Measurements from ENCODE around the gene ISL1. TPM values are rescaled to one million over a fixed set of nuclear protein-coding genes. Genes with fewer than 3 reads are reported as not detected.

The ISL1 gene
- total RNA-seq, 1 experiment from 2014 or later, result 1.2 TPM

- no peak for TF ChIP-seq CTCF (IDR thresholded peaks at IDR 0.05; ENCODE audit: unreplicated experiment)
- no TSS peak for BruUV-seq (replicated peaks)
- DNase-seq (ENCODE audit: unreplicated experiment), result no peak
Observed at GRCh38 chr5:51404255-51404654, 21.0 kb downstream of the ISL1 start.

GRCh38 chr5:51411921-51412325 lies 28.7 kb downstream of the ISL1 start:
- intact Hi-C loops (cut with micrococcal nuclease), result no loop called here
- no peak overlapping the region for H3K4me3 Mint-ChIP-seq (ENCODE audit: unreplicated experiment)
- no peaks in the 10 kb centered on the region for H3K27me3 Mint-ChIP-seq (ENCODE audit: insufficient read depth, unreplicated experiment)
- H3K9me3 Mint-ChIP-seq (ENCODE audit: unreplicated experiment), result no peaks in the 10 kb centered on the region
- ChIA-PET CTCF (interaction anchor here (0.5 to 1.0 kb wide), 6 partner anchors 22 to 449 kb away, joined by 3 to 5 read pairs (median 4); no protein-coding TSS in a partner anchor), POLR2A (interaction anchor here (0.6 kb wide), 1 partner anchor 10 kb away, joined by 3 read pairs; no protein-coding TSS in a partner anchor)
- no TSS peak for BruUV-seq (replicated peaks)
- H3K36me3 Mint-ChIP-seq (ENCODE audit: insufficient read depth, unreplicated experiment), result no peaks in the 10 kb centered on the region
- DNase-seq (ENCODE audit: unreplicated experiment), result no peak
- H3K27ac Mint-ChIP-seq (ENCODE audit: low read depth, unreplicated experiment), result no peak overlapping the region
- no peak for TF ChIP-seq CTCF (IDR thresholded peaks at IDR 0.05; ENCODE audit: unreplicated experiment)
- no peaks in the 10 kb centered on the region for H3K4me1 Mint-ChIP-seq (ENCODE audit: insufficient read depth, unreplicated experiment)

More at GRCh38 chr5:51404255-51404654, 21.0 kb downstream of the ISL1 start:
- Mint-ChIP-seq H3K4me3 (ENCODE audit: unreplicated experiment) (no peak overlapping the region), H3K36me3 (ENCODE audit: insufficient read depth, unreplicated experiment) (no peaks in the 10 kb centered on the region), H3K9me3 (ENCODE audit: unreplicated experiment) (no peaks in the 10 kb centered on the region), H3K27ac (ENCODE audit: low read depth, unreplicated experiment) (no peak overlapping the region), H3K27me3 (ENCODE audit: insufficient read depth, unreplicated experiment) (no peaks in the 10 kb centered on the region), H3K4me1 (ENCODE audit: insufficient read depth, unreplicated experiment) (peaks cover 6% of the 10 kb centered on the region)
- POLR2A ChIA-PET, result interaction anchor here (2.0 kb wide), 1 partner anchor 16 kb away, joined by 7 read pairs; no protein-coding TSS in a partner anchor
- CTCF ChIA-PET, result interaction anchor here (0.6 kb wide), 1 partner anchor 603 kb away, joined by 3 read pairs; no protein-coding TSS in a partner anchor
- intact Hi-C loops (cut with micrococcal nuclease), result no loop called here

- ChIA-PET CTCF (interaction anchor here (0.6 to 2.4 kb wide), 8 partner anchors 20 to 456 kb away, joined by 3 to 24 read pairs (median 4); partner anchors contain the start of gene ISL1), POLR2A (interaction anchor here (1.0 to 1.8 kb wide), 2 partner anchors 27 to 32 kb away, joined by 3 to 6 read pairs; partner anchors contain the start of gene ISL1)
- H3K9me3 Mint-ChIP-seq (ENCODE audit: unreplicated experiment), result no peaks in the 10 kb centered on the region
- H3K36me3 Mint-ChIP-seq (ENCODE audit: insufficient read depth, unreplicated experiment), result no peaks in the 10 kb centered on the region
- no peak overlapping the region for H3K27ac Mint-ChIP-seq (ENCODE audit: low read depth, unreplicated experiment)
- no TSS peak for BruUV-seq (replicated peaks)
- no peaks in the 10 kb centered on the region for H3K4me1 Mint-ChIP-seq (ENCODE audit: insufficient read depth, unreplicated experiment)
- H3K4me3 Mint-ChIP-seq (ENCODE audit: unreplicated experiment), result no peak overlapping the region
- intact Hi-C loops (cut with micrococcal nuclease), result no loop called here
- no peak for TF ChIP-seq CTCF (IDR thresholded peaks at IDR 0.05; ENCODE audit: unreplicated experiment)
- no peak for DNase-seq (ENCODE audit: unreplicated experiment)
- H3K27me3 Mint-ChIP-seq (ENCODE audit: insufficient read depth, unreplicated experiment), result peaks cover 18% of the 10 kb centered on the region
Observed at GRCh38 chr5:51414516-51414915, 31.3 kb downstream of the ISL1 start.

DNA sequence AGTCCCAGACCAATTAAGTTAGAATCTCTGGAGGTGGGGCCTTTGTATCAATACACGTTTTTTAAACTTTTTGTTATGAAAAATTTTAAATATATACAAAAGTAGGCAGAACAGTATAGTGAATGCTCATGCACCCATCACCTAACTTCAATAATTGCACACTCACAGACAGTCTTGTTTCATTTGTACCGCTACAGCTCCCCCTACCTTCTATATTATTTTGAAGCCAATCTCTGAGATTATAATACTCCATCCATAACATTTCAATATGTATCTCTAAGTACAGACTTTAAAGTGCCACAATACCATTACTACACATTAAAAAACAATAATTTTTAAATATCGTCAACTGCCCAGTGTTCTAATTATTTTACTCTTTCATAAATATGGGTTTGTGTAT lies 32.9 kb downstream of the ISL1 start:
- no TSS peak for BruUV-seq (replicated peaks)
- peak; percentile 6 for DNase-seq (ENCODE audit: unreplicated experiment)
- no peak overlapping the region for H3K4me3 Mint-ChIP-seq (ENCODE audit: unreplicated experiment)
- TF ChIP-seq CTCF (IDR thresholded peaks at IDR 0.05; ENCODE audit: unreplicated experiment), result peak; percentile 36
- no peak overlapping the region for H3K27ac Mint-ChIP-seq (ENCODE audit: low read depth, unreplicated experiment)
- no peaks in the 10 kb centered on the region for H3K9me3 Mint-ChIP-seq (ENCODE audit: unreplicated experiment)
- no peaks in the 10 kb centered on the region for H3K36me3 Mint-ChIP-seq (ENCODE audit: insufficient read depth, unreplicated experiment)
- ChIA-PET CTCF (no interaction called here), POLR2A (interaction anchor here (1.8 kb wide), 1 partner anchor 33 kb away, joined by 6 read pairs; the partner anchor contains the start of gene ISL1)
- peaks cover 25% of the 10 kb centered on the region for H3K27me3 Mint-ChIP-seq (ENCODE audit: insufficient read depth, unreplicated experiment)
- H3K4me1 Mint-ChIP-seq (ENCODE audit: insufficient read depth, unreplicated experiment), result no peaks in the 10 kb centered on the region
- intact Hi-C loops (cut with micrococcal nuclease), result loop anchor here (1.0 kb wide), 2 partner anchors 36 to 453 kb away; no protein-coding TSS in a partner anchor
